SK-N-SH (cell line): ENCODE results near the gene BRD3. TPM values are rescaled to one million over a fixed set of nuclear protein-coding genes. Genes with fewer than 3 reads are reported as not detected.

Source experiments
- CTCF ChIA-PET: fragments of 300-600, 350-600 bp; formaldehyde crosslinking; extraction: SDS; loops from one replicate; lab custom pipeline; 2021; lab: Yijun Ruan, JAX
- POLR2A ChIA-PET: fragments of 350-600 bp; sonication (Branson Sonifier 250); formaldehyde crosslinking; extraction: SDS; loops from one replicate; lab custom pipeline; 2020; ENCODE audit warnings: antibody characterized with exemption, inconsistent platforms; lab: Yijun Ruan, JAX
- DNase-seq: peaks from one replicate; pipeline ENCODE4 v3.0.0; 2012
- H2AFZ ChIP-seq: fragments of 200-600 bp; sonication (generic); 2 replicates; pipeline ENCODE4 v1.8.1; 2016; ENCODE audit warnings: antibody characterized with exemption, mild to moderate bottlenecking, low read depth
- H3F3A ChIP-seq: fragments of 200-600 bp; sonication (generic); replicated peaks from 2 replicates; pipeline ENCODE3; 2016; ENCODE audit warnings: antibody characterized with exemption, mild to moderate bottlenecking; ENCODE audit not compliant: insufficient read depth
- H3K27ac ChIP-seq, 2 experiments: fragments of 200-500 bp in 1 of 2; fragments of 200-600 bp in 1 of 2; sonication (Bioruptor generic) in 1 of 2; sonication (generic), shearing (Covaris generic) in 1 of 2; 2 replicates each; pipeline versions ENCODE4 v1.5.1 to v1.6.1; 2014 to 2016; ENCODE audit warnings: low read depth in 2 of 2, inconsistent platforms in 1 of 2, low read length in 1 of 2, mild to moderate bottlenecking in 1 of 2, mixed read lengths in 1 of 2
- H3K27me3 ChIP-seq: fragments of 200-600 bp; sonication (generic), shearing (Covaris generic); 2 replicates; pipeline ENCODE4 v1.6.1; 2016; ENCODE audit warnings: mixed run types; ENCODE audit not compliant: insufficient read depth
- H3K36me3 ChIP-seq, 2 experiments: fragments of 200-500 bp in 1 of 2; fragments of 200-600 bp in 1 of 2; sonication (Bioruptor generic) in 1 of 2; sonication (generic) in 1 of 2; replicated peaks in 1 of 2; 2 replicates each; pipeline versions ENCODE3 to v1.5.1; 2014 to 2016; ENCODE audit warnings: low read length in 1 of 2, mild to moderate bottlenecking in 1 of 2; ENCODE audit not compliant: insufficient read depth in 2 of 2, control insufficient read depth in 1 of 2
- H3K4me1 ChIP-seq, 2 experiments: fragments of 200-500 bp in 1 of 2; fragments of 200-600 bp in 1 of 2; sonication (Bioruptor generic) in 1 of 2; sonication (generic), shearing (Covaris generic) in 1 of 2; 2 replicates each; pipeline versions ENCODE4 v1.5.1 to v1.6.1; 2014 to 2016; ENCODE audit warnings: low read depth in 1 of 2, low read length in 1 of 2, mixed run types in 1 of 2; ENCODE audit not compliant: insufficient read depth in 2 of 2, control insufficient read depth in 1 of 2
- H3K4me2 ChIP-seq: fragments of 200-600 bp; sonication (generic), shearing (Covaris generic); 2 replicates; pipeline ENCODE4 v1.6.1; 2017; ENCODE audit warnings: mixed run types
- H3K4me3 ChIP-seq, 2 experiments: fragments of 200-500 bp in 1 of 2; fragments of 200-600 bp in 1 of 2; sonication (Bioruptor generic) in 1 of 2; sonication (generic), shearing (Covaris generic) in 1 of 2; 2 replicates each; pipeline versions ENCODE4 v1.5.1 to v1.8.1; 2014 to 2016; ENCODE audit warnings: low read depth in 2 of 2, inconsistent platforms in 1 of 2, low read length in 1 of 2, mild to moderate bottlenecking in 1 of 2, mixed read lengths in 1 of 2, moderate library complexity in 1 of 2
- H3K79me2 ChIP-seq: fragments of 200-600 bp; sonication (generic); 2 replicates; pipeline ENCODE4 v1.8.1; 2017; ENCODE audit warnings: mild to moderate bottlenecking; ENCODE audit not compliant: insufficient read depth
- H3K9ac ChIP-seq: fragments of 200-600 bp; sonication (generic); 2 replicates; pipeline ENCODE4 v1.6.1; 2017; ENCODE audit warnings: mixed run types
- H3K9me2 ChIP-seq: fragments of 200-600 bp; sonication (generic); 2 replicates; pipeline ENCODE4 v1.6.1; 2017; ENCODE audit warnings: mixed run types
- H3K9me3 ChIP-seq: fragments of 200-600 bp; sonication (generic); 2 replicates; pipeline ENCODE4 v1.6.1; 2017; ENCODE audit warnings: mixed run types, mild to moderate bottlenecking, moderate library complexity
- H4K20me1 ChIP-seq: fragments of 200-600 bp; sonication (generic); 2 replicates; pipeline ENCODE4 v1.6.1; 2017; ENCODE audit warnings: mild to moderate bottlenecking, mixed run types; ENCODE audit not compliant: insufficient read depth
- EP300 ChIP-seq, 2 experiments: IDR thresholded peaks; 2 replicates each; pipeline versions ENCODE4 v1.4.0 to v1.6.1; 2012; ENCODE audit warnings: borderline replicate concordance in 1 of 2, low read depth in 1 of 2, low read length in 1 of 2
- FOXM1 ChIP-seq: IDR thresholded peaks from 2 replicates; pipeline ENCODE4 v1.4.0; 2012; ENCODE audit warnings: low read depth, mild to moderate bottlenecking
- MAX ChIP-seq: IDR thresholded peaks from 2 replicates; pipeline ENCODE4 v1.4.0; 2012; ENCODE audit warnings: low read depth
- MXI1 ChIP-seq: IDR thresholded peaks from 2 replicates; pipeline ENCODE4 v1.6.1; 2012; ENCODE audit warnings: mild to moderate bottlenecking, low read depth, low read length, improper control_type of control experiment
- POLR2AphosphoS5 ChIP-seq: IDR thresholded peaks from 2 replicates; pipeline ENCODE4 v1.6.1; 2012; ENCODE audit warnings: low read depth, low read length
- RCOR1 ChIP-seq: fragments of 150-350 bp; IDR thresholded peaks from 2 replicates; pipeline ENCODE4 v1.6.1; 2017; ENCODE audit warnings: antibody characterized with exemption, low read length
- RFX5 ChIP-seq: IDR thresholded peaks from 2 replicates; pipeline ENCODE4 v1.6.1; 2012; ENCODE audit warnings: mild to moderate bottlenecking, improper control_type of control experiment, low read length
- TCF12 ChIP-seq: IDR thresholded peaks from 2 replicates; pipeline ENCODE4 v1.4.0; 2012
- TEAD4 ChIP-seq: IDR thresholded peaks from 2 replicates; pipeline ENCODE4 v1.4.0; 2012; ENCODE audit warnings: mild to moderate bottlenecking, borderline replicate concordance; ENCODE audit not compliant: insufficient read depth
- USF1 ChIP-seq: IDR thresholded peaks from 2 replicates; pipeline ENCODE4 v1.4.0; 2012; ENCODE audit warnings: low read depth, borderline replicate concordance
- WGBS: methylation state at CpG from one replicate; pipeline ENCODE4 v1.1.6; 2017; ENCODE audit warnings: low lambda C conversion rate; 5-methylcytosine and 5-hydroxymethylcytosine counted together
- polyA plus RNA-seq, 3 experiments: library from polyadenylated mRNA; depleted of rRNA; stranded (reverse); fragments of >200 nt; gene quantifications; 2 replicates each; pipeline ENCODE4 v1.2.3, GENCODE V29; 2012
- TF ChIP-seq, protein P1 (sequence below): fragments of 200-600 bp; sonication (generic); IDR thresholded peaks from 2 replicates; pipeline ENCODE4 v1.6.1; 2017; ENCODE audit warnings: antibody characterized with exemption, mild to moderate bottlenecking, moderate library complexity
- TF ChIP-seq, protein P2 (sequence below): fragments of 150-350 bp; IDR thresholded peaks from 2 replicates; pipeline ENCODE4 v1.6.1; 2017; ENCODE audit warnings: antibody characterized with exemption, low read length, low read depth, borderline replicate concordance
- TF ChIP-seq, protein P3 (sequence below): IDR thresholded peaks from 2 replicates; pipeline ENCODE4; 2012

The BRD3 gene
- polyA plus RNA-seq, 1 of the 3 experiments (the other 2 are of a cell fraction): 11.4 TPM

- ChIA-PET CTCF (interaction anchor here (1.5 kb wide), 1 partner anchor 12 kb away, joined by 6 read pairs; no protein-coding TSS in a partner anchor), POLR2A (interaction anchor here (2.0 kb wide), 1 partner anchor 13 kb away, joined by 4 read pairs; no protein-coding TSS in a partner anchor)
- 96% methylated on average over 13 of the region's 20 CpGs for WGBS
These were observed 28.2 kb downstream of the BRD3 start for GRCh38 chr9:134039386-134040175.

DNA sequence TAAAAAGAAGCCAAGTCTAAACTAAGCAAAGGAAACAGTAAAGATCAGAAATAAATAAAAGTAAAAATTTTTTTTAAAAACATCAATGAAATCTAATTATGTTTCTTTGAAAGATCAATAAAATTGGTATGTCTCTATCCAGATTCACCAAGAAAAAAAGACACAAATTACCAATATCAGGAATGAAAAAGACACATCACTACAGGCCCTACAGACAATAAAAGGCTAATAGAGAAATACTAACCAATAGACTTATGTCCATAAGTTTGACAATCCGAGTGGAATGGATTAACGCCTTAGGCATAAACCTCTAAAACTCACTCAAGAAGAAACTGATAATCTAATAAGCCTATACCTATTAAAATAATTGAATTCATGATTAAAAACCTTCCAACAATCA lies 30.2 kb downstream of the BRD3 start:
- Histone ChIP-seq H3K4me2 (no peak overlapping the region), H3K27ac (no peak overlapping the region), H2AFZ (no peak overlapping the region), H3K4me1 (peaks cover 0 to 18% of the 10 kb centered on the region in 2 experiments; a peak in 1 of 4 replicates), H3K9me3 (no peaks in the 10 kb centered on the region), H4K20me1 (no peaks in the 10 kb centered on the region), H3K36me3 (peaks cover 39 to 60% of the 10 kb centered on the region in 2 experiments), H3K27me3 (no peaks in the 10 kb centered on the region)
- CTCF ChIA-PET: no interaction called here
- no peak for DNase-seq
- POLR2A ChIA-PET: no interaction called here
- TF ChIP-seq TCF12 (no peak), FOXM1 (no peak), MXI1 (no peak)
- TF ChIP-seq, protein P1, sequence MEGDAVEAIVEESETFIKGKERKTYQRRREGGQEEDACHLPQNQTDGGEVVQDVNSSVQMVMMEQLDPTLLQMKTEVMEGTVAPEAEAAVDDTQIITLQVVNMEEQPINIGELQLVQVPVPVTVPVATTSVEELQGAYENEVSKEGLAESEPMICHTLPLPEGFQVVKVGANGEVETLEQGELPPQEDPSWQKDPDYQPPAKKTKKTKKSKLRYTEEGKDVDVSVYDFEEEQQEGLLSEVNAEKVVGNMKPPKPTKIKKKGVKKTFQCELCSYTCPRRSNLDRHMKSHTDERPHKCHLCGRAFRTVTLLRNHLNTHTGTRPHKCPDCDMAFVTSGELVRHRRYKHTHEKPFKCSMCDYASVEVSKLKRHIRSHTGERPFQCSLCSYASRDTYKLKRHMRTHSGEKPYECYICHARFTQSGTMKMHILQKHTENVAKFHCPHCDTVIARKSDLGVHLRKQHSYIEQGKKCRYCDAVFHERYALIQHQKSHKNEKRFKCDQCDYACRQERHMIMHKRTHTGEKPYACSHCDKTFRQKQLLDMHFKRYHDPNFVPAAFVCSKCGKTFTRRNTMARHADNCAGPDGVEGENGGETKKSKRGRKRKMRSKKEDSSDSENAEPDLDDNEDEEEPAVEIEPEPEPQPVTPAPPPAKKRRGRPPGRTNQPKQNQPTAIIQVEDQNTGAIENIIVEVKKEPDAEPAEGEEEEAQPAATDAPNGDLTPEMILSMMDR: no peak
- TF ChIP-seq, protein P2, sequence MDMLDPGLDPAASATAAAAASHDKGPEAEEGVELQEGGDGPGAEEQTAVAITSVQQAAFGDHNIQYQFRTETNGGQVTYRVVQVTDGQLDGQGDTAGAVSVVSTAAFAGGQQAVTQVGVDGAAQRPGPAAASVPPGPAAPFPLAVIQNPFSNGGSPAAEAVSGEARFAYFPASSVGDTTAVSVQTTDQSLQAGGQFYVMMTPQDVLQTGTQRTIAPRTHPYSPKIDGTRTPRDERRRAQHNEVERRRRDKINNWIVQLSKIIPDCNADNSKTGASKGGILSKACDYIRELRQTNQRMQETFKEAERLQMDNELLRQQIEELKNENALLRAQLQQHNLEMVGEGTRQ: no peak
- TF ChIP-seq, all 33 proteins: peak for 0
- Histone ChIP-seq H3K9ac (no peak overlapping the region), H3K9me2 (no peaks in the 10 kb centered on the region), H3K79me2 (no peaks in the 10 kb centered on the region), H3K4me3 (no peak overlapping the region), H3F3A (no peaks in the 10 kb centered on the region)
- 98% methylated on average over 2 of the region's 2 CpGs for WGBS

More at GRCh38 chr9:134039386-134040175, 28.2 kb downstream of the BRD3 start:
- no peak overlapping the region for H3K9ac ChIP-seq
- no peak overlapping the region for H3K4me3 ChIP-seq
- no peak overlapping the region; a peak in 1 of 4 replicates for H3K27ac ChIP-seq
- no peak overlapping the region for H3K4me2 ChIP-seq
- no peaks in the 10 kb centered on the region for H3K79me2 ChIP-seq
- peaks cover 40 to 49% of the 10 kb centered on the region in 2 experiments for H3K36me3 ChIP-seq
- no peaks in the 10 kb centered on the region for H3K27me3 ChIP-seq
- DNase-seq: no peak
- peaks cover 0 to 18% of the 10 kb centered on the region in 2 experiments; a peak in 1 of 4 replicates for H3K4me1 ChIP-seq
- no peak overlapping the region for H2AFZ ChIP-seq
- H3F3A ChIP-seq: no peaks in the 10 kb centered on the region
- no peaks in the 10 kb centered on the region for H4K20me1 ChIP-seq
- no peaks in the 10 kb centered on the region for H3K9me3 ChIP-seq
- TF ChIP-seq FOXM1: no peak
- no peak for TF ChIP-seq EP300 (IDR thresholded peaks at IDR 0.05; ENCODE audit: borderline replicate concordance in 1 of 2, low read depth in 1 of 2, low read length in 1 of 2)
- no peak for TF ChIP-seq USF1
- TF ChIP-seq RCOR1: no peak
- no peak for TF ChIP-seq RFX5
- TF ChIP-seq MAX: no peak
- no peak for TF ChIP-seq POLR2AphosphoS5
- no peak for TF ChIP-seq TCF12
- TF ChIP-seq, protein P3, sequence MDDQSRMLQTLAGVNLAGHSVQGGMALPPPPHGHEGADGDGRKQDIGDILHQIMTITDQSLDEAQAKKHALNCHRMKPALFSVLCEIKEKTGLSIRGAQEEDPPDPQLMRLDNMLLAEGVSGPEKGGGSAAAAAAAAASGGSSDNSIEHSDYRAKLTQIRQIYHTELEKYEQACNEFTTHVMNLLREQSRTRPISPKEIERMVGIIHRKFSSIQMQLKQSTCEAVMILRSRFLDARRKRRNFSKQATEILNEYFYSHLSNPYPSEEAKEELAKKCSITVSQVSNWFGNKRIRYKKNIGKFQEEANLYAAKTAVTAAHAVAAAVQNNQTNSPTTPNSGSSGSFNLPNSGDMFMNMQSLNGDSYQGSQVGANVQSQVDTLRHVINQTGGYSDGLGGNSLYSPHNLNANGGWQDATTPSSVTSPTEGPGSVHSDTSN: no peak
- TF ChIP-seq TEAD4: no peak
- TF ChIP-seq, all 33 proteins: peak for 0
- no peaks in the 10 kb centered on the region for H3K9me2 ChIP-seq
